GM12878 (cell line): ENCODE results near the gene NACAD. TPM values are rescaled to one million over a fixed set of nuclear protein-coding genes. Genes with fewer than 3 reads are reported as not detected.

Experiments used
- ATAC-seq: fragments of 200-7000 bp; cut with Tn5 transposase; 3 replicates; pipeline ENCODE4 v1.9.1; 2020; ENCODE audit warnings: mild to moderate bottlenecking, moderate library complexity
- BruUV-seq: library from RNA; stranded (reverse); fragments of 400-500 nt; replicated peaks from 2 replicates; lab custom pipeline; 2021; lab: Mats Ljungman, UMichigan
- CTCF ChIA-PET: fragments of 300-600 bp; sonication (Branson Sonifier 250); formaldehyde crosslinking; extraction: SDS; loops from one replicate; lab custom pipeline; 2021; ENCODE audit warnings: inconsistent platforms; lab: Yijun Ruan, JAX
- POLR2A ChIA-PET: fragments of 350-600 bp; formaldehyde crosslinking; extraction: SDS; loops from one replicate; lab custom pipeline; 2021; ENCODE audit warnings: inconsistent platforms; lab: Charles Lee
- RAD21 ChIA-PET: fragments of 300-600 bp; sonication (Branson Sonifier 250); formaldehyde crosslinking; loops from one replicate; lab custom pipeline; 2023; ENCODE audit warnings: antibody characterized with exemption; ENCODE audit not compliant: unreplicated experiment; lab: Charles Lee
- SMC1A ChIA-PET: fragments of 300-600 bp; sonication (Branson Sonifier 250); formaldehyde crosslinking; loops from one replicate; lab custom pipeline; 2023; ENCODE audit not compliant: unreplicated experiment, uncharacterized antibody; lab: Charles Lee
- DNase-seq: peaks from one replicate; pipeline ENCODE4 v3.0.0-alpha.2; 2011; ENCODE audit warnings: low read depth, low spot score
- FAIRE-seq: peaks from 3 replicates; lab custom pipeline; 2011; peaks lifted over from hg19 to GRCh38; lab: Jason Lieb, UNC
- H2AFZ ChIP-seq: 2 replicates; pipeline ENCODE4 v1.6.0; 2011; ENCODE audit warnings: low read depth, low read length, control low read depth; ENCODE audit not compliant: control insufficient read depth
- H3K27ac ChIP-seq: 2 replicates; pipeline ENCODE4 v1.5.1; 2011; ENCODE audit warnings: control low read depth; ENCODE audit not compliant: control insufficient read depth, insufficient read depth
- H3K27me3 ChIP-seq, 2 experiments: replicated peaks in 1 of 2; 2 replicates each; pipeline versions ENCODE4 v1.6.0 to v1.6.1; 2011; ENCODE audit warnings: low read length in 1 of 2; ENCODE audit not compliant: control insufficient read depth in 2 of 2, insufficient read depth in 2 of 2
- H3K36me3 ChIP-seq, 2 experiments: 2 replicates each; pipeline ENCODE4 v1.5.1; 2011; ENCODE audit warnings: low read length in 1 of 2; ENCODE audit not compliant: control insufficient read depth in 2 of 2, insufficient read depth in 2 of 2
- H3K4me1 ChIP-seq: 2 replicates; pipeline ENCODE4 v1.6.1; 2011; ENCODE audit warnings: mild to moderate bottlenecking, low read length, moderate library complexity, mixed read lengths; ENCODE audit not compliant: control insufficient read depth, insufficient read depth
- H3K4me2 ChIP-seq: 2 replicates; pipeline ENCODE4 v1.6.0; 2011; ENCODE audit warnings: control low read depth; ENCODE audit not compliant: control insufficient read depth, insufficient read depth
- H3K4me3 ChIP-seq: fragments of 200-600 bp; sonication (generic); 2 replicates; pipeline ENCODE4 v1.5.1; 2016
- H3K79me2 ChIP-seq: 2 replicates; pipeline ENCODE4 v1.6.0; 2011; ENCODE audit warnings: low read length; ENCODE audit not compliant: control insufficient read depth, insufficient read depth
- H3K9ac ChIP-seq: 2 replicates; pipeline ENCODE4 v1.8.0; 2011; ENCODE audit warnings: low read length, control low read depth, mixed read lengths; ENCODE audit not compliant: control insufficient read depth, insufficient read depth
- H3K9me3 ChIP-seq: replicated peaks from 3 replicates; pipeline ENCODE4 v1.5.1; 2011; ENCODE audit warnings: mild to moderate bottlenecking, low read length; ENCODE audit not compliant: control insufficient read depth, insufficient read depth
- H4K20me1 ChIP-seq: 2 replicates; pipeline ENCODE4 v1.6.0; 2011; ENCODE audit not compliant: control insufficient read depth, insufficient read depth
- CREB1 ChIP-seq: IDR thresholded peaks from 2 replicates; pipeline ENCODE4 v1.6.1; 2012; ENCODE audit warnings: low read depth, mild to moderate bottlenecking, inconsistent platforms
- EP300 ChIP-seq, 2 experiments: fragments of 150-350 bp in 1 of 2; IDR thresholded peaks; 2 replicates each; pipeline ENCODE4 v1.6.1; 2011 to 2012; ENCODE audit warnings: low read depth in 2 of 2, low read length in 2 of 2, borderline replicate concordance in 1 of 2, improper control_type of control experiment in 1 of 2, inconsistent platforms in 1 of 2; ENCODE audit not compliant: control insufficient read depth in 1 of 2
- HCFC1 ChIP-seq: fragments of 150-350 bp; IDR thresholded peaks from 2 replicates; pipeline ENCODE4 v1.6.1; 2014; ENCODE audit warnings: low read length
- NR2C2 ChIP-seq: IDR thresholded peaks from 2 replicates; pipeline ENCODE4 v1.6.1; 2011; ENCODE audit warnings: borderline replicate concordance, low read depth; ENCODE audit not compliant: control insufficient read depth, insufficient read length
- PAX5 ChIP-seq: IDR thresholded peaks from 2 replicates; pipeline ENCODE4 v1.6.1; 2011; ENCODE audit warnings: low read depth, low read length, borderline replicate concordance
- WRNIP1 ChIP-seq: IDR thresholded peaks from 2 replicates; pipeline ENCODE4 v1.6.1; 2011; ENCODE audit warnings: low read depth, low read length, improper control_type of control experiment, borderline replicate concordance
- ZNF274 ChIP-seq: IDR thresholded peaks from one replicate; pipeline ENCODE4 v1.8.0; 2011; ENCODE audit not compliant: insufficient read length, insufficient read depth
- ZSCAN29 ChIP-seq: fragments of 450-650 bp; IDR thresholded peaks from 2 replicates; pipeline ENCODE4 v1.6.1; 2017; ENCODE audit warnings: mild to moderate bottlenecking, moderate library complexity
- WGBS: methylation state at CpG from one replicate; pipeline ENCODE4 v1.1.6; 2016; ENCODE audit warnings: low lambda C conversion rate; ENCODE audit not compliant: insufficient replicate concordance, insufficient coverage; ENCODE audit errors: missing lambda C conversion rate; 5-methylcytosine and 5-hydroxymethylcytosine counted together
- in situ Hi-C: fragments of 300-500 bp; cut with MboI; formaldehyde crosslinking; loops from 9 replicates; pipeline ENCODE4 v1.14.3; 2018; ENCODE audit warnings: mixed read lengths
- intact Hi-C: fragments of 100-400 bp; cut with micrococcal nuclease; formaldehyde crosslinking; loops from one replicate; pipeline ENCODE4 v1.14.2; 2022; ENCODE audit not compliant: unreplicated experiment
- polyA plus RNA-seq, 11 experiments: library from polyadenylated mRNA; depleted of rRNA in 4 of 11; unstranded in 6 of 11; stranded (reverse) in 5 of 11; fragments of >200 nt; fragmentation: Nextera tagmentation in 4 of 11; fragmentation: Illumina TruSeq in 1 of 11; extraction: Ambion mirVana in 4 of 11; extraction: Trizol in 1 of 11; gene quantifications; 1 replicate in 1 of 11; 2 replicates in 10 of 11; pipeline versions ENCODE4 v1.2.1 to v1.2.3, GENCODE V29; 2011 to 2016; ENCODE audit warnings: inconsistent platforms in 2 of 11, missing spikeins in 2 of 11, low read depth in 1 of 11
- total RNA-seq, 4 experiments: library from RNA; depleted of rRNA in 3 of 4; stranded (reverse); fragments of >200 nt in 3 of 4; fragmentation: Illumina TruSeq in 1 of 4; extraction: Trizol in 1 of 4; gene quantifications; 2 replicates each; pipeline versions ENCODE4 v1.2.1 to v1.2.3, GENCODE V29; 2013 to 2021
- TF ChIP-seq, protein P1 (sequence below): fragments of 150-350 bp; IDR thresholded peaks from 2 replicates; pipeline ENCODE4 v1.6.1; 2016; ENCODE audit warnings: low read depth, low read length

Gene NACAD
- total and polyA plus RNA-seq, 10 of the 15 experiments (the other 5 are each of a cell fraction or from before 2014, with no cell fraction given) = not detected

DNA sequence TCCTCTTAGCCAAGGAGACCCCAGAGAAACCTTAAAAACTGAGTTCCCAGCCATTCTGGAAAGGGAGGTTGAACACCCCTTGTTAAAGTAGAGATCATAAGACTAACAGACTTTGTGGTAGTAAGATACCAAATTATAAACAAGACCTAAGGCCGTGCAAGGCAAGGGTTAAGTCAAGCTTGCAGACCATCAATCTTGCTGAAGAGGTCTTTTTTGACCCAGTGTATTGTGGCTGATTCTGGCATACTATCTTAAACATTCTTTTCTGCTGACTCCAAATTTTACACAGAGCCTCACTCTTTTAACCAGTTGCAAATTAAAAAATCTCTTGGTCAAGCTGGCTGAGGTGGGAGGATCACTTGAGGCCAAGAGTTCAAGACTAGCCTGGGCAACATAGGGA lies 23.9 kb upstream of the NACAD start:
- CTCF ChIA-PET = interaction anchor here (1.6 to 5.9 kb wide), 4 partner anchors 23 to 137 kb away, joined by 7 to 39 read pairs (median 15); partner anchors contain the start of gene MYO1G
- no peak for ATAC-seq
- Histone ChIP-seq H3K4me2 (peak overlapping the region; percentile 55; the same call in 1 of the 2 replicates), H3K4me1 (peaks cover 7% of the 10 kb centered on the region), H3K9ac (no peak overlapping the region), H3K27me3 (no peaks in the 10 kb centered on the region), H4K20me1 (no peaks in the 10 kb centered on the region; the same call in 1 of the 2 replicates), H2AFZ (no peak overlapping the region), H3K27ac (no peak overlapping the region), H3K79me2 (peaks cover 38% of the 10 kb centered on the region), H3K9me3 (no peaks in the 10 kb centered on the region), H3K36me3 (peaks cover 7 to 10% of the 10 kb centered on the region in 2 experiments; a peak in 3 of 4 replicates), H3K4me3 (peak overlapping the region; percentile 90)
- FAIRE-seq = peak; percentile 47
- SMC1A ChIA-PET = interaction anchor here (0.7 to 7.1 kb wide), 6 partner anchors 91 to 256 kb away, joined by 3 to 61 read pairs (median 4); no protein-coding TSS in a partner anchor
- TF ChIP-seq, protein P1, sequence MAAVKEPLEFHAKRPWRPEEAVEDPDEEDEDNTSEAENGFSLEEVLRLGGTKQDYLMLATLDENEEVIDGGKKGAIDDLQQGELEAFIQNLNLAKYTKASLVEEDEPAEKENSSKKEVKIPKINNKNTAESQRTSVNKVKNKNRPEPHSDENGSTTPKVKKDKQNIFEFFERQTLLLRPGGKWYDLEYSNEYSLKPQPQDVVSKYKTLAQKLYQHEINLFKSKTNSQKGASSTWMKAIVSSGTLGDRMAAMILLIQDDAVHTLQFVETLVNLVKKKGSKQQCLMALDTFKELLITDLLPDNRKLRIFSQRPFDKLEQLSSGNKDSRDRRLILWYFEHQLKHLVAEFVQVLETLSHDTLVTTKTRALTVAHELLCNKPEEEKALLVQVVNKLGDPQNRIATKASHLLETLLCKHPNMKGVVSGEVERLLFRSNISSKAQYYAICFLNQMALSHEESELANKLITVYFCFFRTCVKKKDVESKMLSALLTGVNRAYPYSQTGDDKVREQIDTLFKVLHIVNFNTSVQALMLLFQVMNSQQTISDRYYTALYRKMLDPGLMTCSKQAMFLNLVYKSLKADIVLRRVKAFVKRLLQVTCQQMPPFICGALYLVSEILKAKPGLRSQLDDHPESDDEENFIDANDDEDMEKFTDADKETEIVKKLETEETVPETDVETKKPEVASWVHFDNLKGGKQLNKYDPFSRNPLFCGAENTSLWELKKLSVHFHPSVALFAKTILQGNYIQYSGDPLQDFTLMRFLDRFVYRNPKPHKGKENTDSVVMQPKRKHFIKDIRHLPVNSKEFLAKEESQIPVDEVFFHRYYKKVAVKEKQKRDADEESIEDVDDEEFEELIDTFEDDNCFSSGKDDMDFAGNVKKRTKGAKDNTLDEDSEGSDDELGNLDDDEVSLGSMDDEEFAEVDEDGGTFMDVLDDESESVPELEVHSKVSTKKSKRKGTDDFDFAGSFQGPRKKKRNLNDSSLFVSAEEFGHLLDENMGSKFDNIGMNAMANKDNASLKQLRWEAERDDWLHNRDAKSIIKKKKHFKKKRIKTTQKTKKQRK = no peak
- TF ChIP-seq CREB1 = no peak
- no peak for TF ChIP-seq WRNIP1
- TF ChIP-seq HCFC1 = no peak
- no peak for TF ChIP-seq PAX5
- no peak for TF ChIP-seq ZNF274
- no peak for TF ChIP-seq ZSCAN29
- no peak for TF ChIP-seq NR2C2
- no peak for TF ChIP-seq EP300 (IDR thresholded peaks at IDR 0.05; ENCODE audit: borderline replicate concordance in 1 of 2, control insufficient read depth in 1 of 2, low read depth in 2 of 2, low read length in 2 of 2)
- POLR2A ChIA-PET = interaction anchor here (0.8 to 1.1 kb wide), 3 partner anchors 130 to 226 kb away, joined by 3 to 4 read pairs (median 4); no protein-coding TSS in a partner anchor
- in situ Hi-C loops (no loop called here), intact Hi-C loops (loop anchor here (5.0 kb wide), 2 partner anchors 85 to 265 kb away; partner anchors contain the start of gene H2AZ2)
- RAD21 ChIA-PET = interaction anchor here (1.2 to 4.4 kb wide), 3 partner anchors 23 to 115 kb away, joined by 4 to 20 read pairs (median 9); no protein-coding TSS in a partner anchor
- WGBS = 100% methylated on average over 1 of the region's 1 CpG
- no TSS peak for BruUV-seq
- no peak for DNase-seq
